HCT116 (cell line): Measurements from ENCODE around the gene LFNG. TPM values are rescaled to one million over a fixed set of nuclear protein-coding genes. Genes with fewer than 3 reads are reported as not detected.

ENCODE experiments used
- ATAC-seq: fragments of 200-7000 bp; cut with Tn5 transposase; 2 replicates; pipeline ENCODE4 v1.9.1; 2020; ENCODE audit warnings: mild to moderate bottlenecking, moderate library complexity
- BruUV-seq: library from RNA; stranded (reverse); fragments of 400-500 nt; replicated peaks from 2 replicates; lab custom pipeline; 2021; lab: Mats Ljungman, UMichigan
- CTCF ChIA-PET: fragments of 300-600 bp; sonication (Branson Sonifier 250); formaldehyde crosslinking; loops from one replicate; lab custom pipeline; 2021; ENCODE audit warnings: antibody characterized with exemption; lab: Charles Lee
- POLR2A ChIA-PET: fragments of 300-600, 350-600 bp; sonication (Branson Sonifier 250); formaldehyde crosslinking; loops from one replicate; lab custom pipeline; 2021; ENCODE audit warnings: antibody characterized with exemption; lab: Charles Lee
- RAD21 ChIA-PET, 2 experiments: fragments of 300-600 bp; sonication (Branson Sonifier 250); formaldehyde crosslinking; loops; one replicate each; lab custom pipeline; 2023; ENCODE audit warnings: low total read pairs in 2 of 2; ENCODE audit not compliant: uncharacterized antibody in 2 of 2, unreplicated experiment in 2 of 2, low non-redundant PET in 1 of 2; lab: Charles Lee
- DNase-seq: peaks from one replicate; pipeline ENCODE4 v3.0.0-alpha.2; 2010; ENCODE audit warnings: low read depth, low spot score
- H2AFZ ChIP-seq: fragments of 200-600 bp; shearing (Covaris generic), sonication (generic); 2 replicates; pipeline ENCODE4 v1.6.1; 2017; ENCODE audit warnings: low read depth, mixed run types, mixed read lengths, antibody characterized with exemption, low read length; ENCODE audit not compliant: poor library complexity, severe bottlenecking
- H3K27ac ChIP-seq: 2 replicates; pipeline ENCODE4 v1.5.1; 2012; ENCODE audit warnings: low read depth, low read length
- H3K27me3 ChIP-seq: fragments of 200-600 bp; sonication (generic); 2 replicates; pipeline ENCODE4 v1.6.1; 2016; ENCODE audit warnings: mixed run types, low read length, mixed read lengths; ENCODE audit not compliant: insufficient read depth
- H3K36me3 ChIP-seq, 2 experiments: fragments of 200-500 bp in 1 of 2; fragments of 200-600 bp in 1 of 2; sonication (Bioruptor generic) in 1 of 2; sonication (generic) in 1 of 2; 2 replicates each; pipeline versions ENCODE4 v1.5.1 to v1.6.1; 2014 to 2016; ENCODE audit warnings: low read length in 2 of 2, inconsistent platforms in 1 of 2, mixed read lengths in 1 of 2, mixed run types in 1 of 2; ENCODE audit not compliant: insufficient read depth in 2 of 2, control insufficient read depth in 1 of 2
- H3K4me1 ChIP-seq, 2 experiments: fragments of 200-600 bp in 1 of 2; sonication (generic) in 1 of 2; 2 replicates each; pipeline versions ENCODE4 v1.5.1 to v1.6.1; 2012 to 2017; ENCODE audit warnings: low read length in 2 of 2, inconsistent platforms in 1 of 2, mild to moderate bottlenecking in 1 of 2, mixed read lengths in 1 of 2, mixed run types in 1 of 2, moderate library complexity in 1 of 2; ENCODE audit not compliant: insufficient read depth in 2 of 2, control insufficient read depth in 1 of 2
- H3K4me2 ChIP-seq: fragments of 200-600 bp; sonication (generic); 2 replicates; pipeline ENCODE4 v1.6.1; 2017; ENCODE audit warnings: mixed run types, low read length, mixed read lengths
- H3K4me3 ChIP-seq, 2 experiments: fragments of 200-600 bp in 1 of 2; sonication (generic) in 1 of 2; replicated peaks in 1 of 2; 2 replicates each; pipeline ENCODE4 v1.5.1; 2011 to 2016; ENCODE audit warnings: low read length in 2 of 2, control low read depth in 1 of 2, low read depth in 1 of 2, mild to moderate bottlenecking in 1 of 2, mixed read lengths in 1 of 2, mixed run types in 1 of 2
- H3K79me2 ChIP-seq: fragments of 200-600 bp; sonication (generic); 2 replicates; pipeline ENCODE4 v1.6.1; 2017; ENCODE audit warnings: mild to moderate bottlenecking, mixed run types, low read length, moderate library complexity, mixed read lengths; ENCODE audit not compliant: insufficient read depth
- H3K9ac ChIP-seq: fragments of 200-600 bp; sonication (generic); 2 replicates; pipeline ENCODE4 v1.6.1; 2016; ENCODE audit warnings: low read length, mixed read lengths
- H3K9me2 ChIP-seq: fragments of 200-600 bp; sonication (generic), shearing (Covaris generic); 2 replicates; pipeline ENCODE4 v1.6.1; 2017; ENCODE audit warnings: mixed run types, mild to moderate bottlenecking, moderate library complexity; ENCODE audit not compliant: insufficient read depth
- H3K9me3 ChIP-seq, 2 experiments: fragments of 200-500 bp in 1 of 2; fragments of 200-600 bp in 1 of 2; sonication (Bioruptor generic) in 1 of 2; sonication (generic) in 1 of 2; 2 replicates each; pipeline ENCODE4 v1.6.1; 2014 to 2017; ENCODE audit warnings: low read length in 2 of 2, mixed read lengths in 2 of 2, inconsistent platforms in 1 of 2, low read depth in 1 of 2, mild to moderate bottlenecking in 1 of 2, mixed run types in 1 of 2, moderate library complexity in 1 of 2; ENCODE audit not compliant: control insufficient read depth in 1 of 2, insufficient read depth in 1 of 2
- H4K20me1 ChIP-seq: fragments of 200-600 bp; sonication (generic), shearing (Covaris generic); 2 replicates; pipeline ENCODE4 v1.6.1; 2017; ENCODE audit warnings: mixed run types, mild to moderate bottlenecking, moderate library complexity; ENCODE audit not compliant: insufficient read depth
- CBX3 ChIP-seq: IDR thresholded peaks from 2 replicates; pipeline ENCODE4 v1.6.1; 2012; ENCODE audit warnings: low read depth
- CTCF ChIP-seq, 3 experiments: fragments of 200-600 bp in 1 of 3; sonication (generic) in 1 of 3; IDR thresholded peaks in 2 of 3; conservative IDR thresholded peaks in 1 of 3; 2 replicates each; pipeline ENCODE4 v1.5.1; 2012 to 2017; ENCODE audit warnings: low read depth in 2 of 3, low read length in 2 of 3, antibody characterized with exemption in 1 of 3, borderline replicate concordance in 1 of 3, control low read depth in 1 of 3, mild to moderate bottlenecking in 1 of 3, mixed read lengths in 1 of 3, mixed run types in 1 of 3, moderate library complexity in 1 of 3; ENCODE audit not compliant: insufficient read depth in 1 of 3
- EGR1 ChIP-seq: IDR thresholded peaks from 2 replicates; pipeline ENCODE4 v1.6.1; 2012; ENCODE audit warnings: low read depth
- ELF1 ChIP-seq: IDR thresholded peaks from 2 replicates; pipeline ENCODE4 v1.6.1; 2012; ENCODE audit warnings: low read depth, borderline replicate concordance
- EZH2 ChIP-seq: fragments of 200-600 bp; sonication (generic); IDR thresholded peaks from 2 replicates; pipeline ENCODE4 v1.6.1; 2017; ENCODE audit warnings: antibody characterized with exemption, mixed run types
- MAX ChIP-seq: IDR thresholded peaks from 2 replicates; pipeline ENCODE4 v1.6.1; 2012
- RAD21 ChIP-seq: IDR thresholded peaks from 2 replicates; pipeline ENCODE4 v1.6.1; 2012; ENCODE audit warnings: low read depth, mild to moderate bottlenecking
- SIN3A ChIP-seq: IDR thresholded peaks from 2 replicates; pipeline ENCODE4 v1.6.1; 2012; ENCODE audit warnings: low read depth
- SRF ChIP-seq: IDR thresholded peaks from 2 replicates; pipeline ENCODE4 v1.6.1; 2012; ENCODE audit warnings: low read depth
- TCF7L2 ChIP-seq: IDR thresholded peaks from 2 replicates; pipeline ENCODE4 v1.7.0; 2011; ENCODE audit warnings: borderline replicate concordance, inconsistent platforms; ENCODE audit not compliant: insufficient read depth, insufficient read length; ENCODE audit errors: extremely low read depth
- YY1 ChIP-seq: IDR thresholded peaks from 2 replicates; pipeline ENCODE4 v1.6.1; 2011; ENCODE audit warnings: low read length, low read depth, moderate library complexity, mild to moderate bottlenecking; ENCODE audit not compliant: insufficient replicate concordance; ENCODE audit errors: extremely low read depth
- ZBTB33 ChIP-seq: IDR thresholded peaks from 2 replicates; pipeline ENCODE4 v1.6.1; 2011; ENCODE audit warnings: mild to moderate bottlenecking, low read length, moderate library complexity; ENCODE audit not compliant: insufficient replicate concordance; ENCODE audit errors: extremely low read depth
- intact Hi-C: fragments of 100-400 bp; cut with micrococcal nuclease; formaldehyde crosslinking; loops from 2 replicates; pipeline ENCODE4 v1.10.0; 2022
- total RNA-seq: library from RNA; stranded (reverse); gene quantifications from one replicate; pipeline ENCODE4 v1.2.1, GENCODE V29; 2021; ENCODE audit not compliant: unreplicated experiment

The LFNG gene
- total RNA-seq, 1 experiment from 2014 or later: 14.3 TPM

- H3K9me3 ChIP-seq: no peaks in the 10 kb centered on the region
- ChIA-PET POLR2A (no interaction called here), RAD21 (no interaction called here)
Observed at GRCh38 chr7:2573761-2574160, 54.2 kb downstream of the LFNG start.

More at GRCh38 chr7:2573761-2574160, 54.2 kb downstream of the LFNG start:
- no peak for TF ChIP-seq TCF7L2
- TF ChIP-seq ELF1: no peak
- no peak for TF ChIP-seq SRF
- TF ChIP-seq CTCF (IDR thresholded peaks at IDR 0.05 in 2 of 3, conservative IDR thresholded peaks at IDR 0.05 in 1 of 3; ENCODE audit: borderline replicate concordance in 1 of 3, insufficient read depth in 1 of 3, low read depth in 2 of 3, low read length in 2 of 3): no peak
- TF ChIP-seq MAX: no peak
- TF ChIP-seq CBX3: no peak
- TF ChIP-seq SIN3A: no peak
- no peak for TF ChIP-seq EGR1
- TF ChIP-seq RAD21: no peak
- TF ChIP-seq YY1: no peak
- no peak for TF ChIP-seq ZBTB33
- TF ChIP-seq EZH2: no peak
- Histone ChIP-seq H3K4me2 (no peak overlapping the region), H3K4me1 (peaks cover 19 to 22% of the 10 kb centered on the region in 2 experiments), H3K4me3 (no peak overlapping the region), H4K20me1 (no peaks in the 10 kb centered on the region), H3K9ac (no peak overlapping the region), H3K9me2 (no peaks in the 10 kb centered on the region), H3K36me3 (peaks cover 3 to 10% of the 10 kb centered on the region in 2 experiments; a peak in 1 of 4 replicates), H3K79me2 (no peaks in the 10 kb centered on the region; the same call in 1 of the 2 replicates), H3K27me3 (no peaks in the 10 kb centered on the region), H2AFZ (no peak overlapping the region), H3K27ac (no peak overlapping the region)
- BruUV-seq: no TSS peak
- intact Hi-C loops: no loop called here
- DNase-seq (no peak), ATAC-seq (no peak)
- CTCF ChIA-PET: no interaction called here
